Stimulated activated naive CD8-positive, alpha-beta T cell treated with anti-CD3 and anti-CD28 coated beads, Interleukin-15, Interleukin-2, amounts not matched to agents 100 U/mL and 50 U/mL, for 24 hours (primary cell): Measurements from ENCODE around the gene CDH16.
"Not testable (repeated sequence)": the region's sequence is repeated elsewhere in the genome, so short reads cannot be mapped to it uniquely, and the experiment has no call there.

Source experiments
- ATAC-seq: fragments of 150-1000 bp; cut with Tn5 transposase; one replicate; pipeline ENCODE4 v1.10.0; 2021
- DNase-seq: peaks from one replicate; pipeline ENCODE4 v3.0.0; 2021

Gene CDH16

DNA sequence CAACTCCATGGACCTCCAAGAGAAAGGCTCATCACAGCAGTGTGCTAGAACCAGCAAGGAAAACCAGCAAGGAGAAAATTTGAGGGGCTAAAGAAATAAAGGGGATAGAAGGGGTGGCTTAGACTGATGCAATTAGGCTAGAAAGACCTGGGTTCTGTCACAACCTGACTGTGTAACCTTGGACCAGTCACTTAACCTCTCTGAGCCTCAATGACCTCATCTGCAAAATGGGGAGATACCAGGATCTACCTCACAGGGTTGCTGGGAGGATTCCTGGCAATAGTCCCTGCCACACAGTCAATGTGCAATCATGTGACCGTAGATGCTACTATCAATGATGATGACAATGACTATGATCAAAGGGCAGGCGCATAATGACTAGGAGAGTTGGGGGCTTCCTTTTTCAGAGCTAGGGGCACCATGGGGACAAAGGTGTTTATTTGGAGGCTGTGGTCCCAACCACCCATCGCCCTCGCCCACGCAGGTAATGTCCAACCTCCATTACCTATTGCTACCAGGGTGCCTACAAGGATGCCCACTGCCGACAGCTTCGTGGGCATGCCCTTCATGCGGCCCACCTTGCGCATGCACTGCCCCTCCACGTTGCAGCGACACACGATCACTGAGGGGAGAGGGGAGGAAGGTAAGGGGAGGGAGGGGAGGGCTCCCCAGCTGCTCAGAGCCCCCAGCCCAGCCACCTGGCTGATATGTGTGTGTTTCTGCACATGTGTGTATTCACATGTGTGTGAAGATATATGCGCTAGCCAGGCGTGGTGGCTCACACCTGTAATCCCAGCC, 9.7 kb downstream of the CDH16 start:
- ATAC-seq (no peak), DNase-seq (no peak)

DNA sequence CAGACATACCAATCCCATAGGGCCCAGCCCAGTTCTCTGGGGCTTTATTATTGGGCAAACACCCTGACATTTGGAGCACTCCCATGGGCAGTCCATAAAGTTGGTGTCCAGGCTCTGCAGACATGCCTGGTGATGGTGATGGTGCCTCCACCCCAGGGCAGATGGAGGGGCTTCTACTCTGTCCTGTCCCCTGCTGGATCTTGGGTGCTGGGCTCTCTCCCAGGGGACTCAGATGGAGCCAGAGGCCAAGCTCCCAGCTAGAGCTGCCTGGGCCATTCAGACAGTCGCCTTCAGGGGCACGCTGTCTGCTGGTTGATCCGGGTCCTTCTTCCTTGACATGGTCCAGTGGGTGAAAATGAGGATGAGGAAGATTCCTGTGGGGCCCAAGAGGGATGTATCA, 10.6 kb downstream of the CDH16 start:
- DNase-seq = no peak
- ATAC-seq = no peak

DNA sequence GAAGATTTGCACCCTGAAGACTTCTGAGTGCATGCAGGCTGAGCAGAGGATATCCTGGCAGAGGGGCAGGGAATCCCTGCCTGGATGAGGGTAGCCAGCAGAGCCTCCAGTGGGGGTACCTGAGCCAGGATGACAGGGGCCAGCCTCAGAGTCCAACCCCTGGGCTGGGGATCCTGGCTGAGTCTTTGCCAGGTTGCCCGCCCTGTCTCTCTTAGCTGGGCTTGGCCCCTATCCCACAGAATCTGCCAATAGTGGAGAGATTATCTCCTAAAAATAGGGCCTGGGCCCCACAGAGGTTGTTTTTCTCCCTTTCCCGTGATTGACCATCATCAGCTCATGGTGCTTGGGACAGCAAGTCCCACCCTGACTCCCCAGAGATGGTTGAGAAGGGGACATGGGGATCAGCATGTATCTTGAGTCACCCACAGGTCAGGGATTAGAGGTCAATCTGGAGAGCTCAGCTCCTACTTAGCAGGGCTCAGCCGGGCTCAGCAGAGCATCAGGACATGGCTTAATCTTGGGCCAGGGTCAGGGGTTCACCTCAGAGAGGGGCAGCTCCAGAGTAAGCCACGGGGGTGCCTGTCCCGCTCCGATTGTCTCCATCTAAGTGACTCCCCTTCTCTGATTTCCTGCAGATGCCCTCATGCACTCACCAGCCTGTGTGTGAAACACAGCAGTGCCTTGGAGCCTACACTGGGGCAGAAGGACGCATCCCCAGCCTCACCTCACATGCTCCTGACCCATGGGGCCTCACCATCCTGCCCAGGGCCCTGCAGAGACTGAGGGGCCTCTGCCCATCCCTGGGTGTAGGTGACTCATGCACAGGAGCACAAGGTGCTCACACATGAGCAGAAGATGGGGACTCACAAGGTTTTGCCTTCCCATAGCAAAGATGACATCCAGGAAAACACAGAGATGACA, 11.5 kb downstream of the CDH16 start:
- DNase-seq = no peak
- no peak for ATAC-seq

DNA sequence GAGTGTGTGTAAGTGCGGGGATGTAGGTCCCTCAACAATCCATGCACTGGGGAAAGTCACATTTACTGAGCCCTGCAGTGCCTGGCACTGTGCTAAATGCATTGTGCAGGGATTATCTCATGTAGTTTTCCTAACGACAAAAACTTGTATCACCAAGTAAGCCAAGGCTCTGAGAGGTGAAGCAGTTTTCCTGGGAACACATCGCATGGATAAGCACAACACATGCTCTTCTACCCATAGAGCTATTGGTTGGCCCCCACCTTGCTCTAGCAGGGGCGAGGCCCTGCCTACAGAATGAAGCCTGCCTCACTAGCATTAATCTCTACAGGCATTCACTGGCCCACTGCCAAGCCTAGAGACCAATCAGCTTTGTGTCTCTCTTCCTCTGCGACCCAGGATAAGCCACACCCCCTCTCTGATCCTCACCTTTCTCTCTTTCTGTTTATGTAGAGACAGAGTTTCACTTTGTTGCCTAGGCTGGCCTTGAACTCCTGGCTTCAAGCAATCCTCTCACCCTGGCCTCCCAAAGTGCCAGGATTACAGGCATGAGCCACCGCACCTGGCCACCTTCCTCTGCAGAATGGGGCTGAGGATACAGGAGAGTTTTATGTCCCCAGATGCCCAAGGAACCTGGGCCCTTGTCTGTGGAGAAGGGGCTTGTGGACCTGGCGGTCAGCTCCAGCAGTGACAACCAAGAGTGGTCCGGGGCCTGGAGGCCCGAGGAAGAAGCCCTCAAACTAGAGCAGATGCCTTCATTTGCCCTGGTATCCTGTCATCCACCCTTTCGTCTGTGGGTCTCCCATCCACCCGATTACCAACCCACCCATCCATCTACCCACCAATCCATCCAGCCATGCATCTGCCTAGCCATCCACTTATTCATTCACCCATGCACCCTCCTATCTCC, 12.8 kb downstream of the CDH16 start:
- DNase-seq = peak; percentile 30
- no peak for ATAC-seq

DNA sequence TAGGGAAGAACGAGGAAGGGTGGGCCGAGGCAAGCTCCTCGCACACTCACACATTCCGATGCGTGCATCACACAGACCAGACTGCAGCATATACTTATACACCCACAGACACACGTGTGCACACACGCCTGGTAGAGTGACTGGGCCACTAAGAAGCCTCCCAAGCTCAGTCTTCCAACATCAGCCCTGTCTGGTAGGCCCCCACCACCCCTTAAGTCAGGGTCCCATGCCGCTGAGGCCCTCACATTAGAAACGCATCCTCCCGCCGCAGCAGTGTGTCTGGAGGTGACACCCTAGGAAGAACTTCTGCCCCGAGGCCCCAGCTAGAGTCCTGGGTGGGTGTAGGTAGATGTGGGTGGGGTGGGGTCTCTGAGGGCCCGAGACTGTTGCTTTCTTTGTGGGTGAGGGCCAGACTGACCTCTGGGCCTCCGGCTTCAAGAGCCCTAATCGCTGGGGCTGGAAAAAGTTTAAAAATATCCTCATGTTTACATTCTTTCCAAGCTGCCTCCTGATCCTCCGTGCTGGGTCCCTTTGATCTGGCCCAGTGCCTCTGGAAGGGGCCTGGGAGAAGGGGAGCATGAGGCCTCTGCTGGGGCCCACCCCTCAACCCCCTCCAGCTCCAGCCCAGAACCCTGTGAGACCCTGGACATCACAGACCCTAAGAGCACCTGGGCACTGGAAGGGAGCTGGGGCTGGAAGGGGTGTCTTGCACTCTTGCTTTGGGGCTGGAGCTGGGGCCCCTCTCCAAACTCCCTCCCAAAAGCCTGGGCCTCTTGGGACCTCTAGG, 13.6 kb downstream of the CDH16 start:
- ATAC-seq (no peak), DNase-seq (no peak)

DNA sequence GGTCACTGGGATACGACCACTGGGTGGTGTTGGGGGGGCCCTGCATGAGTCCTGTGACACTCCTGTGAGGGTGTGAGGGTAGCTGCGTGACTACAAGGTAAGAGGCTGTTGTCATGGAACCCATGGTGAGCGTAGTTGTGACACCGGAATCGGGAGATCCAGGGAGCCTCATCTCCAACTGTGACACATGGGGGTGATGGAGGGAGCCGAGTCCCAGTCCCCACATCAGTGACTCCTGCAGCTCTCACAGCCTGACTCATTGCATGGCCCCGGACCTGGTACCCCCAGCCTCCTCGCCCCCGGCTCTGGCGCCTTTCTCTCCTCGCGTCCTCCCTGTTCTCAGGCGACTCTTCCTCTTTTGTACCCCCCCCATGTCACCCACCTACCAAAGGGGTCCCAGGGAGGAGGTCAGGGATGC, 14.2 kb downstream of the CDH16 start:
- ATAC-seq = no peak
- DNase-seq = no peak

DNA sequence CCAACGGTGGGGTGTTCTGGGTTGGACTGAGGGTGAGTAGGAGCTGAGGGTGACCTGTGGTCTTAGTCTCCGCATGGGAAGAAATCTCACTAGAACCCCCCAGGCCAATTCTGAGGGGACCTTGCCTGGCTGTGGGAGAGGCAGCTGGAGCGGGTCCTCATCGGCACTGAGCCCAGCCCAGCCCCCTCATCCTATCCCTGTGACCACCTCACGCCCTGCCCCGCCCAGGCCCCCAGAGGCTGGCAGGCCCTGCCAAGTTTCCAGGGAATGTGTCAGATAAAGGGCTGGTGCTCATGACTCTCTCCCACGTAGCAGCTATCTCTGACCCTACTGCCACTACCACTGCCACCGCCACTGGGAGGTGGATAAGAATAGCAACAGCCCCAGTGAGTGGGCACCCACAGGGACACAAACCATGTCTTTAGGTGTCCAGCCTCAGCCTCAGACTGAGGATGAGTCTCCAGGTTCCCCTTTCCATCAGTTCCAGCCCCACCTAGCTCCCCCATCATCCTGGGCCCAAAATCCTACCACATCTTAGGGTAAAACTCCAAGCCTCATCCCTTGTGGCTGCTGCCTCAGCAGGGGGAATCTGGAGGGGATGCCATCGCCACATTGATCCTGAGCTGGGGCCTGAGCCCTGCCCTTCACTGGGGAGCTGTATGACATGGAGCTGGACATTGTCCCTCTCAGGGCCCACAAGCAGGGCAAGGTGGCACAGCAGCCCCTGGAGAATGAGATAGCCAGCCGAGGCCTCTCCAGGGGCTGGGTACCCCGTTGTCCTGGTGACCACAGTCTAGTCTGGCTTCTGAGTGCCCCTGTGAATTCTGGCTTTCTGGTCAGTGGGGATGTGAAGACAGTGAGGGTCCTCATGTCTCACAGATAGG, 14.9 kb downstream of the CDH16 start:
- no peak for DNase-seq
- ATAC-seq = no peak

DNA sequence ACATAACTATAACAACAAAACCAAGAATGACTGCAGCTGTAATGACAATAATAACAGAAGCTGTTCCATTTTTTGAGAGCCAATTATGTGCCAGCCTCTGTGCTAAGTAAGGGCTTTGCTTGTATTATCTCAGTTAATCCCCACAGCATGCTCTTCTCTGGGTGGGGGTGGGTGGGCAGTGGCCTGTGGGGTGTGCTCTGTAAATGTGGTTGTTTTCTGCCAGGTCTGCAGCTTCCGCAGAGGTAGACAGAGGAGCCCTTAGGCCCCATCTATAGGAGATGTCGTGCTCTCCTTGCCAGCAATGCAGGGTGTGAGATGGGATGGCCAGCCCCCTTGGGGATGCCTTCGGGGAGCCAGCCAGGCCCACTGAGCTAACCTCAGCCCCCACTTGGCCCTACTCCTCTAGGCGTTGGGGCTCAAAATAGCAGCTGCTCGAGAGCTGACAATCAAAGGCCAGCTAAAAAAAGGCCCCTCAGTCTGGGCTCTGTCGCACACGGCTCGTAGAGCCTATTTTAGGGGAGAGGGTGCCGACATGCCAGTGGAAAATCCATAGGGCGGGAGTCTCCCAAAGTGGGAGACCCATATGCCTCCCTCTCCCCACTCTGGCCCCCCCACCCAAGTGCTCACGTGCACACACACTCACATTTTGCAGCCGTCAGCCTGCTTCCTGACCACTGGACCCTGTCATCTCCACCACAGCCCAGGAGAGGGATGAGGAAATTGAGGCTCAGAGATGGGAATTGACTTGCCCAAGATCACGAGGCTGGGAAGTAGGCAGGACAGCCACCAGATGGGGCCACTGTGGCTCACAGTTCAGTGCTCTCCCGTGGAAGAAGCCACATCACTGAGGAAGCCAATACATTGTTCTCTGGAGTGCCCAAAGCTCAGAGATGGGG, 15.8 kb downstream of the CDH16 start:
- no peak for DNase-seq
- no peak for ATAC-seq

DNA sequence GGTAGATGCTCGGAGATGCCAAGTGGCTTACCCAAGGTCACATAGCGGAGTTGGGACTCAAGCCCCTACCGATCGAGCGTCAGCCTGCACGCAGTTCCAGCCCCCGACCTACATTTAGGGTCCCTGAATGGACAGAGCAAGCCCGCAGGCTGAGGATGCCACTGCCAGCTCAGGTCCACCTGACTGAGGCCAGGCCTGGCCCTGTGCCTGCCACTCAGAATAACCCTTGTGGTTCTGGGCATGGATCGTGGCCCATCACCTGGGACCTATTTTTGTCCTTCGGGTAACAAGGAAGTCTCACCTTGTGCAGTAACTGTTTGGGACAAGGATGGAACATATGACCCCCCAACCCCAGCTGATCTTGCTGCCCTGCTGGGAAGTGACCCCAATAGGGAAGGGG, 17.1 kb downstream of the CDH16 start:
- DNase-seq (no peak), ATAC-seq (no peak)

DNA sequence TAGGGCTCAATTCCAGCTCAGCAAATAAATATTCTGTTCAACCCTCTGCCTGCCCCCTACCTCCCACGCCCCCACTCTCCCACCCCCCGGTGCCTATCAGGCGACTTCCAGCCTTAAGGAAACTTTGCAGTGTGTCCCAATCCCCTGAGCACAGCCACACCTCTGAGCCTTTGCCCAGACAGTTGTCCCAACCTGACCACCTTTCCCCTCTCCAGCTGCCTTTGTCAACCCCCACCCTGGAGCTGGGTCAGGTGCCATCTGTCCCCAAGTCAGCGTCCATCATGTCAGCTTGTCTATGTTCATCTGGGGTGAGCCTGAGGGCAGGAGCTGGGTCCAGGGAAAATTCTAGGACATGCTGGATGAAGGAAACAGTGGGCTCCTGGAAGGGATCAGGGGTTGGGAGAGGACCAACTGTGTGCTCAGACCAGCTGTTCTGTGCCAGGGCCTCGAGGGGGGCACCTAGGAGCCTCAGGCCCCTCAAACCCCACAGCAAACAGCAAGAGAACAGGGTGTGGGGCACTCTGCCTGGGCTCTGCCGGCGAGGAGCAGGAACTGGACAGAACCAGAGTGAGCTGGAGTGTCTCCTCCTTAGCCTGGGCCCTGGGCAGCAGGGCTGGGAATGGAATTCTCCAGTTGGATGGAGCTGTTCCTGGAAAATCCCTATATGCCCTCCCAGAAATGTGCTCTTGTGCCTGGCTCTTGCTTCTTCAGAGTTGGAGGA, 17.8 kb downstream of the CDH16 start:
- DNase-seq = no peak
- ATAC-seq = no peak

DNA sequence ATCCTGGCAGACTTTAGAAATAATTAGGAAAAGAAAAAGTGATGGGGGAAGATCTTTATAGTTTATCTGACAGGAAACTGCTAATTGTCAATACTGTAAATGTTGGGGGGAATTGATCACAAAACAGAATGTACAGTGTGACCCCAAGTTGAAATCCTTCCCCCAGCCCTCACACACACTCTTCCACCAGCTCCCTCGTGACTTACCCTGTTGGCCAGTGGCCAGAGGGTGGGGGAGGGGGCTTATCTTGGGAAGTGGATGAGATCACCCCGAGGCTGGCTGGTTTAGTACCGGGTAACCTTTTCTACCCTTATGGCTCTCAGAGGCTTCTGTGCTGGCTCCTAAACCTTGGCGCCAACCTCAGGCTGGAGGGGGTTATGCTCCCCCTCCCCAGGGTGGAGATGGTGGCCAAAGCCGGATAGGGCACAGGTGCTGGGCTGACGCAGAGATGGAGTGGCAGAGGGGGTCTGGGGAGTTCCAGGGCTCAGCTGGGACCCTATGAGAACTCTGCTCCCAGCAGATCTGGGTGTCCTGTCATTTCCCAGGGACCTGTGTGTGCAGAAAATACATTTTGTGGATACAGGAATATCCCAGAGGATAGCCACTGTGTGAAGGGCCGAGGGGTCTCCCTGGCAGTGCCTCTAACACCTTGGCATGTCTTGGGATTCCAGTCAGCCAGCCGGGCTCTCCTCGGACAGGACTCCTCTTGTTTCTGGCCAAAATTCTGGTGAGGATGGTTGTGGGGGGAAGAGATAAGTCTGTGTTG, 18.6 kb downstream of the CDH16 start:
- DNase-seq = no peak
- no peak for ATAC-seq

DNA sequence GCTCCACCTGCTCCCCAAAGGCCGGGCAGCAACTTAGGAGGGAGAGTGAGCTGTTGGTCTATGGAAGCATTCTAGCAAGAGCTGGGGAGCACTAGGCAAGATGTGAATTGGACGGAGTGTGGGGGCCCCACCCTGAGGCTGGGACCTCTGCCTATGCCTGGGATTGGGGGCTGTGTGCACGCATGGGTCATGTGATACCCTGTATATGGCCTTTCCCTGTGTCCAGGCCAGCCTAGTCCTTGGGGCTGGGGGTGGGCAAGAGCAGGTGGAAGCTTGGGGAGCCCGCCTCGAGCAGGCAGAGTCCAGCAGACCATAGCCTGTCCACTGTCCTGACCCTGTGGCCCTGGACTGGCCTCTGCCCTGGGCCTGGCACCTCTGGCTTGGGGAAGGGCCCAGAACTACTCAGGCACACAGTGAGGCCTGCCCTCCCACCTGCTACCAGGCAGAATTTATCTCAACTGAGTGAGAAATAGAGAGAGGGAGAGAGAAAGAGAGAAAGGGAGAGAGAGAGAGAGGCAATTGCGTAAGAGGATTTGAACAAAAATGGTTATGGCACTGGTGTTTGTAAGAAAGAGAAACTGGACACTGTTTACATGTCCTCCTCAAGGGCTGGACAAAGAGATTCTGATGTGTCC, 19.3 kb downstream of the CDH16 start:
- ATAC-seq = no peak
- no peak for DNase-seq

DNA sequence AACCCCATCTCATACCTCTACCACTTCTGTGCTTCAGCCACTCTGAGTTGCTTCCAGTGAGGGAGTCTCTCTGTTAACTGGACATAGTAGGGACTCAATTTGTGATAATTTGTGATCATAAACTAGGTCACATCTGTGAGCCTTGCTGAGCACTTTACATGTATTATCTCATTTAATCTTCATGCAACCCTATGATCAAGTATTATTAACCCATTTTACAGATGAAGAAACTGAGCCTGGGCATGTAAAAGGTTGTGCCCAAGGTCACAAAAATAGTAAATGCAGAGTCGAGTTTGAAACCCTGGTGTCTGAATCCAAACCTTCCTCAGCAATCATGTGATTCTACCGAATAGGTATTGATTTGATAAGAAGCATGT, 19.8 kb downstream of the CDH16 start:
- no peak for ATAC-seq
- no peak for DNase-seq

DNA sequence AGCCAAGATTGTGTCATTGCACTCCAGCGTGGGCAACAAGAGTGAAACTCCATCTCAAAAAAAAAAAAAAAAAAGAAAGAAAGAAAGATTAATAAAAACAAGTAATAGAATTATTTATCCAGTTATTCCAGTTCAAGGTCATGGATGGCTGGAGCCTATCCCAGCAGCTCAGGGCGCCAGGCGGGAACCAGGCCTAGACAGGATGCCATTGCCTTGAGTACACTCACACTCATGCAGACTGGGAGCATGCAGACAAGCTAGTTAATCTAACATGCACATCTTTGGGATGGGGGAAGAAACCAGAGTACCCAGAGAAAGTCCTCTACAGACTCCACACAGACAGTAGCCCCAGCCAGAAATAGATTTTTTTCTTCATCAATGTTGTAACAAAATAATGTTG, 20.5 kb downstream of the CDH16 start:
- DNase-seq (no peak), ATAC-seq (no peak)

DNA sequence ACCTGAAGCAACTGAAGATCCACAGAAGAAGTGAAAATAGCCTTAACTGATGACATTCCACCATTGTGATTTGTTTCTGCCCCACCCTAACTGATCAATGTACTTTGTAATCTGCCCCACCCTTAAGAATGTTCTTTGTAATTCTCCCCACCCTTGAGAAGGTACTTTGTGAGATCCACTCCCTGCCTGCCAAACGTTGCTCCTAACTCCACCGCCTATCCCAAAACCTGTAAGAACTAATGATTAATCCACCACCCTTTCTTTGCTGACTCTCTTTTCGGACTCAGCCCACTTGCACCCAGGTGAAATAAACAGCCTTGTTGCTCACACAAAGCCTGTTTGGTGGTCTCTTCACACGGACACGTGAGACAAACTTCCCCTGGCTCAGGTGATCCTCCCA, 22.0 kb downstream of the CDH16 start:
- not testable (repeated sequence) for DNase-seq, ATAC-seq

DNA sequence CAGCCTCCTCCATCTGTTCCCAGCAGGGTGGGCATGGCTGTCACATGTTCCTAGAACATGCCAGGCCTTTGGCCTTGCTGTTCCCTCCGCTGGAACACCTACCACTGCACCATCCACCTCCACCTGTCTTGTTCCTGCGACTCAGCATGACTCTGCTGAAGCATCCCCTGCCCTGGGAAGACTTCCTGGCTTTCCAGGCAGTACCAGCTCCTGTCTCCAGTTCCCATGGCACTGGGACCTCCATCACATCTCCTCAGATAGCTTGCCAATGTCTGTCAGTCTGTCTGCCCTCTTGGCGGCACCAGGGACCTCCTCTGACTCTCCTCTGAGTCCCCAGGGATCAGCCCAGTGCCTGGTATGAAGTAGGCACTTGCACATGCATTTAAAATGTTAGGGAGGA, 22.7 kb downstream of the CDH16 start:
- no peak for DNase-seq
- no peak for ATAC-seq

DNA sequence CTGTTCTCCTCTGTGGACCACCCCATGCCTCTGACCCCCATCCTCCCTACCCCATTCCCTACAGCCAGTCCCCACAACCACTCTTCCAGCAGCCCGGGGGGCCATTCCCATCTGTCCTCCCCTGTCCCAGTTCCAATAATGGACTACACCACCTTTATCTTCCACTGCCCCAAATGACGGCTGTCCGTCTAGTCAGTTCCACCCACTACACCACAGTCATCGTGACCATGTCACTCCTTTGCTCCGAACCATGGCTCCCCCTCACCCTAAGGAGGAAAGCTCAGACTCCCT, 23.1 kb downstream of the CDH16 start:
- DNase-seq (no peak), ATAC-seq (no peak)
